NCI-H446 (cell line): ENCODE data around the gene PPFIBP2.

Source experiments
- DNase-seq, 2 experiments: peaks; one replicate each; lab custom pipeline; 2025; lab: John Stamatoyannopoulos, UW

Gene PPFIBP2

DNA sequence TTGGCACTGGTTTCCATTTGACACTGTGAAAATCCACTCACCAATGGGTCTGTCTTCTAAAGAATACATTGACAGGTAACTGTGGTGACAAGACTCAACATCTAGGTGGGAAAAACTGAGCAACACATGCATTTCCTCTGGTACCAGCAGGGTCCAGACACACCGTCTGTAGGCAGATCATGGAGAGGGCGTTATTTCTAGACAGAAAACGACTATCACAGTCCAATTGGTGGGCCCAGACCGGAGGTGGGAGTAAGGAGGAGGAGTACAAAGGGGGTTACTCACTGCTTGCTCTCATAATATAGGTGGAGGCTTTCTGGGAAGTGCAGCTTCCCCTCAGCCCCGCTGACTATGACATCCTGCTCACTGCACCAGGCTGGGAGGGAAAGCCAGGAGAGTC, 182.6 kb downstream of the PPFIBP2 start:
- no peak for DNase-seq
